ENCODE results near the gene CDYL2. TPM values are rescaled to one million over a fixed set of nuclear protein-coding genes. Genes with fewer than 3 reads are reported as not detected.
"Not testable (repeated sequence)": the region's sequence is repeated elsewhere in the genome, so short reads cannot be mapped to it uniquely, and the experiment has no call there.

Gene CDYL2
- total RNA-seq, 1 donor from 2014 or later, result 1.8 TPM

GRCh38 chr16:80825365-80825758 lies 21.0 kb upstream of the CDYL2 start:
- H3K27me3 Mint-ChIP-seq (ENCODE audit: unreplicated experiment), result peaks cover 12% of the 10 kb centered on the region
- H3K4me3 Mint-ChIP-seq (ENCODE audit: unreplicated experiment), result no peak overlapping the region
- TF ChIP-seq, protein P1, sequence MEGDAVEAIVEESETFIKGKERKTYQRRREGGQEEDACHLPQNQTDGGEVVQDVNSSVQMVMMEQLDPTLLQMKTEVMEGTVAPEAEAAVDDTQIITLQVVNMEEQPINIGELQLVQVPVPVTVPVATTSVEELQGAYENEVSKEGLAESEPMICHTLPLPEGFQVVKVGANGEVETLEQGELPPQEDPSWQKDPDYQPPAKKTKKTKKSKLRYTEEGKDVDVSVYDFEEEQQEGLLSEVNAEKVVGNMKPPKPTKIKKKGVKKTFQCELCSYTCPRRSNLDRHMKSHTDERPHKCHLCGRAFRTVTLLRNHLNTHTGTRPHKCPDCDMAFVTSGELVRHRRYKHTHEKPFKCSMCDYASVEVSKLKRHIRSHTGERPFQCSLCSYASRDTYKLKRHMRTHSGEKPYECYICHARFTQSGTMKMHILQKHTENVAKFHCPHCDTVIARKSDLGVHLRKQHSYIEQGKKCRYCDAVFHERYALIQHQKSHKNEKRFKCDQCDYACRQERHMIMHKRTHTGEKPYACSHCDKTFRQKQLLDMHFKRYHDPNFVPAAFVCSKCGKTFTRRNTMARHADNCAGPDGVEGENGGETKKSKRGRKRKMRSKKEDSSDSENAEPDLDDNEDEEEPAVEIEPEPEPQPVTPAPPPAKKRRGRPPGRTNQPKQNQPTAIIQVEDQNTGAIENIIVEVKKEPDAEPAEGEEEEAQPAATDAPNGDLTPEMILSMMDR (IDR thresholded peaks at IDR 0.05), result no peak
- H3K27ac Mint-ChIP-seq (ENCODE audit: unreplicated experiment), result no peak overlapping the region
- H3K36me3 Mint-ChIP-seq (ENCODE audit: unreplicated experiment), result no peaks in the 10 kb centered on the region
- no peaks in the 10 kb centered on the region for H3K4me1 Mint-ChIP-seq (ENCODE audit: unreplicated experiment)
- no peak for DNase-seq (ENCODE audit: extremely low spot score, unreplicated experiment)
- H3K9me3 Mint-ChIP-seq (ENCODE audit: unreplicated experiment), result no peaks in the 10 kb centered on the region

DNA sequence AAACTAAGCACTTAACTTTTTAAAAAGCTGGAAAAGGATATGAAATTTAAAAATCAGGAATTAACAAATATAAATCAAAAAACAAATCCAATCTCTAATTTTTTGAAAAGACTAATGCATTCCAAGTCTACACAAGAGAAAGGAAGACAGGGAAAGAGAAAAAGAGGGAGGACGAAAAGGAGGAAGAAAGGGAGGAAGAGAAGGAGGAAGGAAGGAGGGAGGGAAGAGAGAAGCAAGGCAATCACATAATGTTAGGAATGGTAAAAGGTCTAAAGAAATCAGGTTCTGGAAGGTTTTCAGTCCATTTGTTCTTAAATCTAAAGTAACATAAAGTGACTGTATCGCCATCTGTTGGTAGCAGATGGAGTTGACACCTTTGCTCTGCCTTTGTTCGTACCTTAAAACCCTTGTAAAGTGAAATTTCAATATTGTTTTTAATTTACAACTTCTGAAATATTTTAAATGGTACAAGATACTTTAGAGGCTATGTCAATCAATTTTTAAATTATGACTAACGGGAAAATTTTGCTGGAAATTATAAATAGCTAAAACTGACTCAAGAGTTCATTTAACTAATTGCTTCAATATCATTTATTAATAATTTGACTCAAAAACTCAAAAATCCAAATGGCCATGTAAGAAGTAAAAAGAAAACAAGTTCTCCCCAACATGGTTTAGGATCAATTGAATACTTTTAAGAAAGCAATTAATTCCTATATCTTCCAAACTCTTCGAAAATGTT lies 20.4 kb upstream of the CDYL2 start:
- Mint-ChIP-seq H3K27me3 (ENCODE audit: unreplicated experiment) (peaks cover 16% of the 10 kb centered on the region), H3K9me3 (ENCODE audit: unreplicated experiment) (no peaks in the 10 kb centered on the region), H3K27ac (ENCODE audit: unreplicated experiment) (no peak overlapping the region), H3K4me3 (ENCODE audit: unreplicated experiment) (no peak overlapping the region), H3K4me1 (ENCODE audit: unreplicated experiment) (no peaks in the 10 kb centered on the region), H3K36me3 (ENCODE audit: unreplicated experiment) (no peaks in the 10 kb centered on the region)
- DNase-seq (ENCODE audit: extremely low spot score, unreplicated experiment), result no peak
- TF ChIP-seq, protein P1 (IDR thresholded peaks at IDR 0.05), result peak; percentile 76

GRCh38 chr16:80819988-80820387 lies 15.6 kb upstream of the CDYL2 start:
- no peaks in the 10 kb centered on the region for H3K4me1 Mint-ChIP-seq (ENCODE audit: unreplicated experiment)
- no peak for DNase-seq (ENCODE audit: extremely low spot score, unreplicated experiment)
- no peaks in the 10 kb centered on the region for H3K36me3 Mint-ChIP-seq (ENCODE audit: unreplicated experiment)
- no peak overlapping the region for H3K4me3 Mint-ChIP-seq (ENCODE audit: unreplicated experiment)
- no peak overlapping the region for H3K27ac Mint-ChIP-seq (ENCODE audit: unreplicated experiment)
- peaks cover 21% of the 10 kb centered on the region for H3K27me3 Mint-ChIP-seq (ENCODE audit: unreplicated experiment)
- TF ChIP-seq, protein P1 (IDR thresholded peaks at IDR 0.05), result no peak
- H3K9me3 Mint-ChIP-seq (ENCODE audit: unreplicated experiment), result no peaks in the 10 kb centered on the region

DNA sequence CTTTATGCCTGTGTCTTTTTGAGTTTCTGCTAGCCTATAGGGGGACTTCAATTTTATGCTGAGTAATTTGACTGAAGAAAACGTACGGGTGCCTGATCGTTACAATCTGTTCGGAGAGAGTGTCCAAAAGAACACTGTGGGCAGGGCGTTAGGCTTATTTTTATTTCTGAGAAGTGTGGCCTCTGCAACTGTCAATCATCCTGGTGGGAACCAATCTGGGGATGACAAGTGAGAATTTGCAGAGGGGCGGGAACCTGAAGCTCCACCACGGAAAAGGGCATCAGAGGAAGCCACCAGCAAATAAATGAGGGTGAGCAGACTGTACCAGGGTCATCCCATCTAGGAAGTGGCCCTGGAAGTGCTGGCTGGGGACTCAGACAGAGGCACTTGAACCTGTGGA lies 12.0 kb upstream of the CDYL2 start:
- Mint-ChIP-seq H3K9me3 (ENCODE audit: unreplicated experiment) (no peaks in the 10 kb centered on the region), H3K4me1 (ENCODE audit: unreplicated experiment) (no peaks in the 10 kb centered on the region), H3K27me3 (ENCODE audit: unreplicated experiment) (peaks cover 15% of the 10 kb centered on the region), H3K27ac (ENCODE audit: unreplicated experiment) (no peak overlapping the region), H3K36me3 (ENCODE audit: unreplicated experiment) (no peaks in the 10 kb centered on the region), H3K4me3 (ENCODE audit: unreplicated experiment) (no peak overlapping the region)
- TF ChIP-seq, protein P1 (IDR thresholded peaks at IDR 0.05), result no peak
- no peak for DNase-seq (ENCODE audit: extremely low spot score, unreplicated experiment)

GRCh38 chr16:80815278-80815677 lies 10.9 kb upstream of the CDYL2 start:
- peaks cover 12% of the 10 kb centered on the region for H3K27me3 Mint-ChIP-seq (ENCODE audit: unreplicated experiment)
- not testable (repeated sequence) for DNase-seq (ENCODE audit: extremely low spot score, unreplicated experiment); H3K36me3 Mint-ChIP-seq (ENCODE audit: unreplicated experiment); H3K4me1 Mint-ChIP-seq (ENCODE audit: unreplicated experiment); H3K27ac Mint-ChIP-seq (ENCODE audit: unreplicated experiment); H3K4me3 Mint-ChIP-seq (ENCODE audit: unreplicated experiment); H3K9me3 Mint-ChIP-seq (ENCODE audit: unreplicated experiment)

Measured in osteocyte (in vitro differentiated cells).